Neutrophil (primary cell): ENCODE measurements around the gene PNMA1.

ENCODE experiments used
- H3K27ac ChIP-seq: fragments of 200-600 bp; sonication (generic); 2 replicates; pipeline ENCODE4 v1.5.1; 2016; ENCODE audit warnings: mild to moderate bottlenecking, moderate library complexity
- H3K27me3 ChIP-seq: fragments of 200-600 bp; sonication (generic); 2 replicates; pipeline ENCODE4 v1.6.0; 2016; ENCODE audit warnings: mild to moderate bottlenecking
- H3K36me3 ChIP-seq: fragments of 200-600 bp; sonication (generic); 2 replicates; pipeline ENCODE4 v1.5.1; 2017
- H3K4me1 ChIP-seq, 2 experiments: fragments of 200-600 bp in 1 of 2; sonication (generic) in 1 of 2; 1 replicate in 1 of 2; 2 replicates in 1 of 2; pipeline versions ENCODE4 v1.5.1 to v1.6.1; 2013 to 2016; ENCODE audit warnings: low read depth in 1 of 2, low read length in 1 of 2, mild to moderate bottlenecking in 1 of 2, moderate library complexity in 1 of 2; ENCODE audit not compliant: control insufficient read depth in 1 of 2, insufficient read depth in 1 of 2
- H3K4me3 ChIP-seq, 2 experiments: fragments of 200-600 bp in 1 of 2; sonication (generic) in 1 of 2; 1 replicate in 1 of 2; 2 replicates in 1 of 2; pipeline ENCODE4 v1.5.1; 2013 to 2016; ENCODE audit warnings: low read depth in 1 of 2, low read length in 1 of 2, mild to moderate bottlenecking in 1 of 2, moderate library complexity in 1 of 2
- H3K9me3 ChIP-seq: fragments of 200-600 bp; sonication (generic); 2 replicates; pipeline ENCODE4 v1.5.1; 2016
- TF ChIP-seq, protein P1 (sequence below): fragments of 200-600 bp; sonication (generic); IDR thresholded peaks from 2 replicates; pipeline ENCODE4 v1.5.1; 2016; ENCODE audit warnings: antibody characterized with exemption

PNMA1 gene

DNA sequence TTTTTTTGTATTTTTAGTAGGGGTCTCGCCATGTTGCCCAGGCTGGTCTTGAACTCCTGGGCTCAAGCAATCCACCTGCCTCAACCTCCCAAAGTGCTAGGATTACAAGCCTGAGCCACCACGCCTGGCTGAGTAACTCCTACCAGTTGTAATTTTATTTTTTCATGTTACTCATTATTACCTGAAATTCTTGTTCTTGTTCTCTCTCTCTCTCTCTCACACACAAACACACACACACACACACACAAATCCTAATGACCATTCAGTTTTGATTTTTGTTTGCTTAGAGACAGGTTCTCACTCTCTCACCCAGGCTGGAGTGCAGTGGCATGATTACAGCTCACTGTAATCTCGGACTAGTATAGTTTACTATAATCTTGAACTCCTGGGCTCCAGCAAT is 39.2 kb downstream of the PNMA1 start:
- TF ChIP-seq, protein P1, sequence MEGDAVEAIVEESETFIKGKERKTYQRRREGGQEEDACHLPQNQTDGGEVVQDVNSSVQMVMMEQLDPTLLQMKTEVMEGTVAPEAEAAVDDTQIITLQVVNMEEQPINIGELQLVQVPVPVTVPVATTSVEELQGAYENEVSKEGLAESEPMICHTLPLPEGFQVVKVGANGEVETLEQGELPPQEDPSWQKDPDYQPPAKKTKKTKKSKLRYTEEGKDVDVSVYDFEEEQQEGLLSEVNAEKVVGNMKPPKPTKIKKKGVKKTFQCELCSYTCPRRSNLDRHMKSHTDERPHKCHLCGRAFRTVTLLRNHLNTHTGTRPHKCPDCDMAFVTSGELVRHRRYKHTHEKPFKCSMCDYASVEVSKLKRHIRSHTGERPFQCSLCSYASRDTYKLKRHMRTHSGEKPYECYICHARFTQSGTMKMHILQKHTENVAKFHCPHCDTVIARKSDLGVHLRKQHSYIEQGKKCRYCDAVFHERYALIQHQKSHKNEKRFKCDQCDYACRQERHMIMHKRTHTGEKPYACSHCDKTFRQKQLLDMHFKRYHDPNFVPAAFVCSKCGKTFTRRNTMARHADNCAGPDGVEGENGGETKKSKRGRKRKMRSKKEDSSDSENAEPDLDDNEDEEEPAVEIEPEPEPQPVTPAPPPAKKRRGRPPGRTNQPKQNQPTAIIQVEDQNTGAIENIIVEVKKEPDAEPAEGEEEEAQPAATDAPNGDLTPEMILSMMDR, result no peak

DNA sequence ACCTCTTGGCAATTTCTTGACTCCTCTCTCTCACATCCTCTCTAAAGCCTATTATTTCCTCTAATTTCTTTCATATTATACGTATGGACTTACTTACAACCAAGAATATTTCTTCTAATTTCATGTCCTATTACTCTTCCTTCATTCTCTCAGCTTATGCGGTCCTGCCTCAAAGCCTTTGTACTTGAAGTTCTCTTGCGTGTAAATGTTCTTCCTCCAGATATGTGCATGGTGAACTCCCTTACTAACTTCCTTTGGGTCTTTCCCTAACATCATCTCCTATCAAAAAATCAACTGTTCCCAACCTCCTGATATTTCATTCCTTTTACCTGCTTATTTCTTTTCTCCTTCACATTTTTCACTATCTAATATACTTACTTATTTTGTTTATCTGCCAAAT is 46.3 kb downstream of the PNMA1 start:
- H3K4me1 ChIP-seq, result no peaks in the 10 kb centered on the region
- TF ChIP-seq, protein P1, result no peak

More for the DNA sequence above, 39.2 kb downstream of the PNMA1 start:
- Histone ChIP-seq H3K27ac (no peak overlapping the region), H3K4me1 (no peaks in the 10 kb centered on the region), H3K9me3 (no peaks in the 10 kb centered on the region), H3K27me3 (no peaks in the 10 kb centered on the region), H3K4me3 (no peak overlapping the region), H3K36me3 (no peaks in the 10 kb centered on the region)

DNA sequence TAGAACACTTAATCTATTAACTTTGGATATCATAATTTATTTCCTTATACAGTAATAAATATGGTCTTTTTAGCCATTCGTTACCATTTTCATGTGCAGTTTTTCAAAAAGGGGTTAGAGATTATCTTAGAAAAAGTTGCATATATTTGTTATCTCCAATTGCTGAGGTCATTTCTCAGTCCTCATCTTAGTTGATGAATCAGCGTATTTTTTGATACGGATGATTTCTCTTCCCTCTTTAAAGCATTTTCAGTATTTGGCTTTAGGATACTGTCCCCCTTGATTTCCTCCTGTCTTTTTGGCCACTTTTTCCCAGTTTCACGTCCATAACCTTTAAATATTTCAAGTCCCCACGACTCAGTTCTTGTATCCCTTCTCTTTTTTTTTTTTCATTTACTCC is 47.6 kb downstream of the PNMA1 start:
- no peaks in the 10 kb centered on the region for H3K4me1 ChIP-seq
- H3K27me3 ChIP-seq, result no peaks in the 10 kb centered on the region
- TF ChIP-seq, protein P1, result no peak
- no peak overlapping the region for H3K4me3 ChIP-seq
- no peaks in the 10 kb centered on the region for H3K36me3 ChIP-seq
- H3K9me3 ChIP-seq, result no peaks in the 10 kb centered on the region
- H3K27ac ChIP-seq, result no peak overlapping the region

More for the DNA sequence above, 46.3 kb downstream of the PNMA1 start:
- Histone ChIP-seq H3K36me3 (no peaks in the 10 kb centered on the region), H3K27ac (no peak overlapping the region), H3K27me3 (no peaks in the 10 kb centered on the region), H3K9me3 (no peaks in the 10 kb centered on the region), H3K4me3 (no peak overlapping the region)

DNA sequence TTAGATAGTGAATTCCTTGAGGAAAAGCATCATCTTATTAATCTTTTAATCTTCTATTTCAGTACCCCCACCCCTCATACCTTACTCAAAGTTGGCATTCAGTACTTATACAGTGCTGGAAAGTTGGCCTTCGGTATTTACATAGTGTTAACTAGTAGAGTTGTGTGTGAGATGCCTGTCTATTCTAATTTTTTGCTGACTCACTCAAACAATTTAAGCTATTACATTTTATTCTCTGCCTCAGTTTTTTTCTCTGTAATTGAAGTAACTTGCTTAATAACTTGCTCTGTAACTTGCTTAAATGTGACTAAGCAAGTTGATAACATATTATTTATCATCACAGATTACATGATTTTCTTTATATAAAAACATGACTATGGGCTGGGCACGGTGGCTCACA is 49.1 kb downstream of the PNMA1 start:
- no peaks in the 10 kb centered on the region for H3K36me3 ChIP-seq

GRCh38 chr14:73663548-73664212 is 50.5 kb downstream of the PNMA1 start:
- no peaks in the 10 kb centered on the region for H3K4me1 ChIP-seq
- no peaks in the 10 kb centered on the region for H3K36me3 ChIP-seq
- TF ChIP-seq, protein P1, result no peak
- H3K4me3 ChIP-seq, result no peak overlapping the region
- H3K27ac ChIP-seq, result no peak overlapping the region
- H3K9me3 ChIP-seq, result no peaks in the 10 kb centered on the region
- no peaks in the 10 kb centered on the region for H3K27me3 ChIP-seq

More for the DNA sequence above, 49.1 kb downstream of the PNMA1 start:
- Histone ChIP-seq H3K27ac (no peak overlapping the region), H3K4me1 (no peaks in the 10 kb centered on the region), H3K27me3 (no peaks in the 10 kb centered on the region), H3K4me3 (no peak overlapping the region), H3K9me3 (no peaks in the 10 kb centered on the region)
- TF ChIP-seq, protein P1, result no peak
